Measurements from ENCODE around the gene GALR2.

GALR2 gene

GRCh38 chr17:76049239-76049638 is 25.3 kb upstream of the GALR2 start:
- no peak for DNase-seq (ENCODE audit: low read depth)
- no peak overlapping the region for H3K4me3 ChIP-seq (ENCODE audit: low read depth, low read length)
- TF ChIP-seq CTCF (IDR thresholded peaks at IDR 0.05; ENCODE audit: low read depth, low read length) (no peak), POLR2A (IDR thresholded peaks at IDR 0.05; ENCODE audit: extremely low read depth, insufficient read length) (no peak), MYC (IDR thresholded peaks at IDR 0.05; ENCODE audit: low read depth, low read length) (no peak), MAX (IDR thresholded peaks at IDR 0.05; ENCODE audit: low read depth, low read length) (no peak)

- DNase-seq (ENCODE audit: low read depth), result no peak
Measured at GRCh38 chr17:76049836-76050537, 24.6 kb upstream of the GALR2 start.

GRCh38 chr17:76050538-76051467 is 23.8 kb upstream of the GALR2 start:
- no peak for DNase-seq (ENCODE audit: low read depth)
- H3K4me3 ChIP-seq (ENCODE audit: low read depth, low read length), result no peak overlapping the region
- TF ChIP-seq POLR2A (IDR thresholded peaks at IDR 0.05; ENCODE audit: extremely low read depth, insufficient read length) (no peak), MYC (IDR thresholded peaks at IDR 0.05; ENCODE audit: low read depth, low read length) (no peak), CTCF (IDR thresholded peaks at IDR 0.05; ENCODE audit: low read depth, low read length) (no peak)

More at GRCh38 chr17:76049836-76050537, 24.6 kb upstream of the GALR2 start:
- TF ChIP-seq POLR2A (IDR thresholded peaks at IDR 0.05; ENCODE audit: extremely low read depth, insufficient read length), result no peak
- TF ChIP-seq MYC (IDR thresholded peaks at IDR 0.05; ENCODE audit: low read depth, low read length), result no peak
- TF ChIP-seq CTCF (IDR thresholded peaks at IDR 0.05; ENCODE audit: low read depth, low read length), result no peak
- no peak for TF ChIP-seq MAX (IDR thresholded peaks at IDR 0.05; ENCODE audit: low read depth, low read length)
- H3K4me3 ChIP-seq (ENCODE audit: low read depth, low read length), result no peak overlapping the region

GRCh38 chr17:76051561-76051960 is 23.0 kb upstream of the GALR2 start:
- no peak overlapping the region for H3K4me3 ChIP-seq (ENCODE audit: low read depth, low read length)
- TF ChIP-seq POLR2A (IDR thresholded peaks at IDR 0.05; ENCODE audit: extremely low read depth, insufficient read length), result no peak
- TF ChIP-seq CTCF (IDR thresholded peaks at IDR 0.05; ENCODE audit: low read depth, low read length), result no peak
- no peak for TF ChIP-seq MYC (IDR thresholded peaks at IDR 0.05; ENCODE audit: low read depth, low read length)
- no peak for TF ChIP-seq MAX (IDR thresholded peaks at IDR 0.05; ENCODE audit: low read depth, low read length)
- DNase-seq (ENCODE audit: low read depth), result no peak

- peak; percentile 42 for DNase-seq (ENCODE audit: low read depth)
- H3K4me3 ChIP-seq (ENCODE audit: low read depth, low read length), result no peak overlapping the region
- TF ChIP-seq MAX (IDR thresholded peaks at IDR 0.05; ENCODE audit: low read depth, low read length) (no peak), MYC (IDR thresholded peaks at IDR 0.05; ENCODE audit: low read depth, low read length) (no peak), CTCF (IDR thresholded peaks at IDR 0.05; ENCODE audit: low read depth, low read length) (no peak), POLR2A (IDR thresholded peaks at IDR 0.05; ENCODE audit: extremely low read depth, insufficient read length) (no peak)
Measured at GRCh38 chr17:76053246-76054111, 21.1 kb upstream of the GALR2 start.
